IPS-11a (cell line): Measurements from ENCODE around the gene ITGB2.
"Not testable (repeated sequence)": the region's sequence is repeated elsewhere in the genome, so short reads cannot be mapped to it uniquely, and the experiment has no call there.

Experiments used
- H3K4me3 ChIP-seq: one replicate; pipeline ENCODE4 v1.5.1; 2013; ENCODE audit warnings: low read depth, low read length, control low read depth

ITGB2 gene

DNA sequence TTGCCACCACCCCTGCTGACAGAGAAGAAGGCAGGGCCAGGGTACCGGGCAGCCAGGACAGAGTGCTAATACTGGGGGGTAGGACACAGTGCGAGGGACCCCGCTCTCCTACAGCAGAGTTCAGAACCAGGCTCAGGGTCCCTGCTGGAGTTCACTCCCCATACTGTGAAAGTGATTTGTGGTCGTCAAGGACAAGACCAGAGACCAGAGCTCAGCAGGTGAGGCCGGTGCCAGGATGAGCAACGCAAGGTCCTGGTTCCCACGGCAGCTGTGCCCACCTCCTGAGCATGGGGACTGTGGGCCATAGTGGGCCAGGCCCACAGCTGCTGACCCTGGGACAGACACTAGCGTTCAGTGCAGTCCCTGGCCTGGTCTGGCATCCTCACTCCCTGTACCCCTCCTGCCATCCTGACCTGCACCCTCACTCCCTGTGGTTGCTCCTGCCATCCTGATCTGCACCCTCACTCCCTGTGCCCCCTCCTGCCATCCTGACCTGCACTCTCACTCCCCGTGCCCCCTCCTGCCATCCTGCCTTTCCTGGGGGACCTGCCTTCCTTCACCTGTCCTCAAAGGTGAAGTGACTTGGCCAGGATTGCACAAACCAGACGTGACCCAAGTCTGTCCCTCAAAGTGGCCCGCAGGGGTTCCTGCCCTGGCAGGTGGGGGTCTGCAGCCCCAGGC is 33.4 kb downstream of the ITGB2 start:
- no peak overlapping the region for H3K4me3 ChIP-seq

DNA sequence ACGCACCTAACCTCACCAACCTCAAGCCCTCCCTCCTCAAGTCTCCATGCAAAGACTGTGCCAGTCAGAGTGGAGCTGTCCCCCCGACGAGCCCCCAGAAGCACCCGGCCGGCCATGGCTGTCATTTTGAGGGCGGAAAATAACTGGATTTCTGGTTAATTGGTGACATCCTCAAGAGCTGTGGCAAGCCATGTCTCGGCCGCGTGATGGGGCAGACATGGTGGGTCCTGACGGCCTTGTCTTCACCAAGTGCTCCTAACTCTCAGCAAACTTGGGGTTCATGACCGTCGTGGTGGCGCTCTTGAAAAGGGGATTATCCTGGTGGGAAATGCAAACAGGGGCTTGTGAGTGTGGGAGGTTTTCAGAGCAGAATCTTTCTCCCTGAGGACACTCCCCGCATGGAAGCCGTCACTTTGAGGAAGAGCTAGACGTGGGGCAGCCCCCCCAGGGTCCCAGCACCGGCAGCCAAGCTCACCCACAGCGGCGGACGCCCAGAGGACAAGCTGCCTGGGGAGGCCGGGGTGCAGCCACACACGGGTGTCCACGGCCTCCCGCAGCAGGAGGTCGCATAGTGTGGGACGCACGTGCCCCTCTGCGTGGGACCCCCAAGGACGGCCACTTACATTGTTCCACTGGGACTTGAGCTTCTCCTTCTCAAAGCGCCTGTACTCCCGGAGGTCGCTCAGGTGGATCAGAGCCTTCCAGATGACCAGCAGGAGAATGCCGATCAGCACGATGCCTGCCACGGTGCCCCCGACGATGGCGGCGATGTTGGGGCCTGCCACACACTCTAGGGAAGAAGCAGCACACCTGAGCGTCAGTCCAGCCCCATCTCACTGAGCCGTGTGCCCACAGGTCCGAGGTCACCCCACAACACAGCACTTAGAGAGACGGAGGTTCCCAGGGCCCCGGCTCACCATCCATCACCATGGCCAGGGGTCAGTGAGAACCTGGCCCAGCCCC is 34.3 kb downstream of the ITGB2 start:
- H3K4me3 ChIP-seq: no peak overlapping the region

GRCh38 chr21:44885615-44886014 is 35.1 kb downstream of the ITGB2 start:
- no peak overlapping the region for H3K4me3 ChIP-seq

GRCh38 chr21:44884097-44884496 is 36.6 kb downstream of the ITGB2 start:
- no peak overlapping the region for H3K4me3 ChIP-seq

DNA sequence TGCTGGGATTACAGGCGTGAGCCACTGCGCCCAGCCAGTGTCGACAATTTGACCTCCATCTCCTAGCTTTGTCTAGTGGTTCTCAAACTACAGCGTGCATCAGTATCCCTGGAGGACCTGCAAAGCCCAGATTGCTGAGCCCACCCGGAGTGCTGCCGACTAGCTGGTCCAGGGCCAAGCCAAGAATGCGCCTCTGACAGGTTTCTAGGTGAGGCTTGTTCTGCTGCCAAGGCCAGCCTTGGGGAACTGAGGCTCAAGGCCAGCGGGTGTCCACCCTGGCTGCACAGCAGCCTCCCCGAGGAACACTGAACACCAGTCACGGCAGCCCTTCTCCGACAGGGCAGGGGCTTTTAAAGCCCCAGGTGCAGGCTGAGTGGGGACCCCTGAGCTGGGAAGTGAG is 37.4 kb downstream of the ITGB2 start:
- H3K4me3 ChIP-seq: no peak overlapping the region

- H3K4me3 ChIP-seq: no peak overlapping the region
Measured at GRCh38 chr21:44881198-44881872, 39.4 kb downstream of the ITGB2 start.

- H3K4me3 ChIP-seq: no peak overlapping the region
Measured at GRCh38 chr21:44880405-44881197, 40.1 kb downstream of the ITGB2 start.

GRCh38 chr21:44879238-44879637 is 41.5 kb downstream of the ITGB2 start:
- not testable (repeated sequence) for H3K4me3 ChIP-seq

DNA sequence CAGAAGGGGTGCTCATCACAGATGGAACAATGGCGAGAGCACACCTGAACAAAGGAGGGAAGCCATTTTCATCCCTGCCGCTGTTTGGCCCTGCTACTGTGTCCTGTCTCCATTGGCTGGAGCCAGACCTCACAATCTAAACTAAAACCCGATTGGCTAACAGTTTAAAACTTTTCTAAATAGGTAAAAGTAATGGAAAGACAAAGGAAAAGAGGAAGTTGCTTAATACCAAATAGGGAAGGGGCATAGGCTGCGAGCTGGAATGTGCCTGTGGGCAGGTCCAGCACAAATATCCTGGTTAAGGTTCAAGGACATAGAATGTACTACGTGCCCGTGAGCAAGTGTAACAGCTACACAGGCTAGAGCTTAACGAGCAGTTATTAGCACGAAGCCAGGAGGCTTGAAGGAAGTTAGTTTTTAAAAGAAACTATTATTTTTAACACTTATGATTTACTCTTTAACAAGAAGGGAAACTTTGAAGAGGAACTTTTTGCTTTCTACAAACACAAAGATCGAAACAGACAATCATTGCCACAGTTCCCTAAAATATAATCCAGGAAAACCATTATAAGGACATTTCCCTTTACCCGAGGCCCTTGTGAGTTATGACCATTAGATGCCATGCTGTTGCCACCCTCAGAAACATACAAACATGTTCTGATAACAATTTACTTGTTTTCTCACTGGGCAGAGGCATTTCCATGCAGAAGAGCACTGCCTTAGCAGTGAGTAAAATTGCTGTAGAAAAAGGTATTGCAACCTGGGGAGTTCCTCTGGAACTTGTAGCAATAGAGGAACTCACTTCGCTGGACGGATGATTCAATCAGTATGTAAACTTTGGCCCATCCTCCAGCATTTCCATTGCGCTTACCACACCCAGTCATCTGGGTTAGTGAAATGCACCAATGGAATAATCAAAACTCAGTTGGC is 42.4 kb downstream of the ITGB2 start:
- H3K4me3 ChIP-seq: no peak overlapping the region

DNA sequence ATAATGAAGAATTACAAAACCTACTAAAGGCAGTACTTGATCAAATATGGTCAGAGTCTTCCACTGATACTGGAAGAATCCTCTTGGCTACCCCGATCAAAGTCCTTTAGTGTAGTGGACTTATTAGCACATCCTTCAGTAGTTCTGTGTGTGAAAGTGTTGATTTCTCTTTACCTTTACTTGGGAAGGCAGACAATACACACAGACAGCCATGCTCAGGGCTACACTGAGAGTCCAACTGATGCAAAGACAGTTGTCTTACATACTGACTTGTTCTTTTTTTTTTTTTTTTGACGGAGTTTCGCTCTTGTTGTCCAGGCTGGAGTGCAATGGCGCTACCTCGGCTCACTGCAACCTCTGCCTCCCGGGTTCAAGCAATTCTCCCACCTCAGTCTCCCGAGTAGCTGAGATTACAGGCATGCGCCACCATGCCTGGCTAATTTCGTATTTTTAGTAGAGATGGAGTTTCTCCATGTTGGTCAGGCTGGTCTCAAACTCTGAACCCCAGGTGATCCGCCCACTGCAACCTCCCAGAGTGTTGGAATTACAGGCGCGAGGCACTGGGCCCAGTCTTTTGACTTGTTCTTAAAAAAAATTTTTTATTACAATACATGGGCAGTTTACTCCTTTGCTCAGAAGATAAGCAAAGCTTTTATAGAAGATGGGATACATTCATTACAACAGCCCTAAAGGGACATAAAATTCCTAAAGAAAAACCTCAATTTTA is 43.7 kb downstream of the ITGB2 start:
- no peak overlapping the region for H3K4me3 ChIP-seq

DNA sequence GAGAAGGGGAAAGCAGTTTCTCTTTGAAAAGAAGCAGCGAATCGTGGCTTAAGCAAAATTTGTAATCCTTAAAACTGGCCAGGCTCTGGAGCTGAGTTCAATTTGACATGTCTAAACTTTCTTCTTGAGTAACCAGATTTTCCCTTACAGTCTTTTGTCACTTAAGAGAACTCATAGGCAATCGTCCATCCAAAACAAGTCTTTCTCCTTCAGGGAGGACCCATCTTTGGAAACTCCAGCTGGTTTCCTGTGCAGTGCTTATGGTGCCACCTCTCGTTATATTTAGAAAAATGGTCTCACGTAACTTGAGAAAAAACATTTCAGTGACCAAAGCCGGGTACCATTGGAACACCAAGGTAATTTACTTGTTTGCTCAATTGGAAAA is 45.4 kb downstream of the ITGB2 start:
- no peak overlapping the region for H3K4me3 ChIP-seq

GRCh38 chr21:44874497-44875315 is 46.0 kb downstream of the ITGB2 start:
- peak overlapping the region; percentile 62 for H3K4me3 ChIP-seq

- H3K4me3 ChIP-seq: peak overlapping the region; percentile 62
Measured at GRCh38 chr21:44874240-44874496, 46.5 kb downstream of the ITGB2 start.

- peak within 1 kb of the TSS; percentile 78 for H3K4me3 ChIP-seq
Measured at GRCh38 chr21:44873356-44874239, 47.1 kb downstream of the ITGB2 start, which contains the start of gene PTTG1IP. TSS of gene PTTG1IP (minus strand) at chr21:44873690. CDS start at chr21:44873616, 74 bp downstream.

DNA sequence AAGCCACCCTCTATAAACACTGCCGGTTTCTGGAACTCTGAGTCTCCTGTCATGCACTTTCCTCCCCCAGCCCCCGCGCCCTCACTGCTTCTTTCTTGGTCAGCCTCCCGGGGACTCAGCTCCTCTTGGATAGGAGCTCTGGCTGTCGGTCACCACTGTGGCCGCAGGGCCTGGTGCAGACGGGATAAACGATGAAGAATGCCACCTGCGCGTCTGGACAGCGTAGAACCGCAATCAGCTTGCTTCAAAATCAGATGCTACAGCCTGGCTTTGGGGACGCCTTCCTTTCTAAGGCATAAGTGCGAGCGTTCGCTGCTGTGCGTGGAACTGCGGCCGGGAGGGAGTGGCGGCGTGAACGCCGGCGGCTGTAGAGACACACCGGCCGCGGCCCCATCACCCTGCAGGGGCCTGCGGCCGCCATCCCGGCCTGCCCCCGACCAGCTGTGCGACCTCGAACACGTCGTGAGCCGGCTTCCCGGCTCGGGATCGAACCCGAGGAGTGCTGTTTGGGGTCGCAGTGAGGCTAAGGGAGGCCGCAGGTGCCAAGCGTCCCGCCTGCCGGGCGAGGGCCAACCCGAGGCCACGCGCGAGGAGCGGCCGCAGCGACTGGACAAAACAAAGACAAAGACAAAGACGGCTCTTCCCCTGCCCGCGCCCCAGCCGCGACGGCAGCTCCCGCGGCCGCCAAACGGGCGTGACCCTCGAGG is 47.9 kb downstream of the ITGB2 start:
- H3K4me3 ChIP-seq: peak overlapping the region; percentile 78

DNA sequence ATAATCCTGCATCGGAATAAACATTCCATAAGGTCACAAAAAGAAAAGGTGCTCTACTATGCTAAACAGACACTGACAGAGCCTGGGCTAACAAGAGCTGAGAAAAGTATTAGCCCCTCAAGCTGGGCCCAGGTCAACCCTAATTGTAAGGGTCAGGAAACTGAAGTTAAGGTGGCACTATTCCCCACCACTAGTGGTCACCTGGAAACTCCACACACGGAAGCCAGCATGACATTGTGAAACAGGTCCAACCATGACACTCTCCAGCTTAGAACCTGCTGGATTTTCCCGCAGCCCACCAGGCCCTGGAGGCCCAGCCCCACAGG is 48.4 kb downstream of the ITGB2 start:
- peak overlapping the region; percentile 78 for H3K4me3 ChIP-seq
